ENCODE data around the gene CAPRIN1. TPM values are rescaled to one million over a fixed set of nuclear protein-coding genes. Genes with fewer than 3 reads are reported as not detected.

The CAPRIN1 gene
- polyA plus RNA-seq (2013, experiment 1 of 2), result 221 TPM
- 221 TPM for polyA plus RNA-seq (2013, experiment 2 of 2)

GRCh38 chr11:34051349-34052035 is at the start of gene CAPRIN1:
CAPRIN1 (plus strand) TSS chr11:34051731; CDS start chr11:34052421, 690 bp downstream.
- peak within 1 kb of the TSS; percentile 94 for H4K8ac ChIP-seq (ENCODE audit: low read depth, low read length)
- H3K79me2 ChIP-seq (ENCODE audit: control insufficient read depth, insufficient read depth, low read length), result peaks cover 40% of the 10 kb centered on the region
- H3K56ac ChIP-seq (ENCODE audit: low read length), result peak within 1 kb of the TSS; percentile 99
- no CpG with 5 or more reads among the region's 64 CpGs for WGBS (ENCODE audit: extremely low coverage, insufficient coverage, low lambda C conversion rate)
- no peaks in the 10 kb centered on the region for H3K4me1 ChIP-seq (ENCODE audit: control insufficient read depth, low read depth, low read length)
- H3K23ac ChIP-seq (ENCODE audit: low read length), result peak within 1 kb of the TSS; percentile 53
- H2BK120ac ChIP-seq (ENCODE audit: low read depth, low read length), result peak within 1 kb of the TSS; percentile 89
- H3K27me3 ChIP-seq (ENCODE audit: insufficient read depth, low read length, poor library complexity), result no peaks in the 10 kb centered on the region
- H3K4me3 ChIP-seq (ENCODE audit: low read length), result peak within 1 kb of the TSS; percentile 75
- no peak within 1 kb of the TSS for H2BK15ac ChIP-seq (replicated peaks; ENCODE audit: low read depth)
- H3K4ac ChIP-seq (ENCODE audit: low read depth, low read length), result peak within 1 kb of the TSS; percentile 99
- peak; percentile 97 for DNase-seq
- H3K36me3 ChIP-seq (ENCODE audit: control insufficient read depth, insufficient read depth, low read length), result no peaks in the 10 kb centered on the region
- H3K27ac ChIP-seq (ENCODE audit: low read depth, low read length), result peak within 1 kb of the TSS; percentile 99
- H3K9ac ChIP-seq (ENCODE audit: low read length), result peak within 1 kb of the TSS; percentile 97
- H2AK5ac ChIP-seq (ENCODE audit: low read length), result no peak within 1 kb of the TSS
- H3K4me2 ChIP-seq (ENCODE audit: low read length), result peak within 1 kb of the TSS; percentile 23
- H4K5ac ChIP-seq (ENCODE audit: low read length), result no peak within 1 kb of the TSS
- no peaks in the 10 kb centered on the region for H3K79me1 ChIP-seq (ENCODE audit: low read length)
- peak within 1 kb of the TSS; percentile 75 for H2BK5ac ChIP-seq (ENCODE audit: low read length)
- peak within 1 kb of the TSS; percentile 93 for H3K18ac ChIP-seq (ENCODE audit: low read length)

- Histone ChIP-seq H3K9ac (ENCODE audit: low read length) (no peak overlapping the region), H4K5ac (ENCODE audit: low read length) (no peak overlapping the region), H2BK15ac (replicated peaks; ENCODE audit: low read depth) (no peak overlapping the region), H3K79me2 (ENCODE audit: control insufficient read depth, insufficient read depth, low read length) (no peaks in the 10 kb centered on the region), H3K79me1 (ENCODE audit: low read length) (no peaks in the 10 kb centered on the region), H2AK5ac (ENCODE audit: low read length) (no peak overlapping the region), H3K56ac (ENCODE audit: low read length) (no peak overlapping the region), H3K27ac (ENCODE audit: low read depth, low read length) (no peak overlapping the region), H3K23ac (ENCODE audit: low read length) (no peak overlapping the region), H2BK120ac (ENCODE audit: low read depth, low read length) (no peak overlapping the region), H2BK5ac (ENCODE audit: low read length) (no peak overlapping the region), H3K4me1 (ENCODE audit: control insufficient read depth, low read depth, low read length) (no peaks in the 10 kb centered on the region), H3K18ac (ENCODE audit: low read length) (no peak overlapping the region), H3K36me3 (ENCODE audit: control insufficient read depth, insufficient read depth, low read length) (no peaks in the 10 kb centered on the region), H3K27me3 (ENCODE audit: insufficient read depth, low read length, poor library complexity) (no peaks in the 10 kb centered on the region), H3K4me2 (ENCODE audit: low read length) (no peak overlapping the region), H3K4ac (ENCODE audit: low read depth, low read length) (no peak overlapping the region), H4K8ac (ENCODE audit: low read depth, low read length) (no peak overlapping the region), H3K4me3 (ENCODE audit: low read length) (no peak overlapping the region)
- DNase-seq, result no peak
- no CpG with 5 or more reads among the region's 4 CpGs for WGBS (ENCODE audit: extremely low coverage, insufficient coverage, low lambda C conversion rate)
Observed at GRCh38 chr11:34002420-34002819, 49.1 kb upstream of the CAPRIN1 start.

- WGBS (ENCODE audit: extremely low coverage, insufficient coverage, low lambda C conversion rate), result no CpG with 5 or more reads among the region's 3 CpGs
- no peak for DNase-seq
- Histone ChIP-seq H3K79me2 (ENCODE audit: control insufficient read depth, insufficient read depth, low read length) (no peaks in the 10 kb centered on the region), H3K56ac (ENCODE audit: low read length) (no peak overlapping the region), H4K5ac (ENCODE audit: low read length) (no peak overlapping the region), H3K4me1 (ENCODE audit: control insufficient read depth, low read depth, low read length) (no peaks in the 10 kb centered on the region), H3K4me2 (ENCODE audit: low read length) (no peak overlapping the region), H3K4ac (ENCODE audit: low read depth, low read length) (no peak overlapping the region), H3K18ac (ENCODE audit: low read length) (no peak overlapping the region), H3K4me3 (ENCODE audit: low read length) (no peak overlapping the region), H3K27ac (ENCODE audit: low read depth, low read length) (no peak overlapping the region), H3K79me1 (ENCODE audit: low read length) (no peaks in the 10 kb centered on the region), H2BK15ac (replicated peaks; ENCODE audit: low read depth) (no peak overlapping the region), H2AK5ac (ENCODE audit: low read length) (no peak overlapping the region), H2BK120ac (ENCODE audit: low read depth, low read length) (no peak overlapping the region), H3K27me3 (ENCODE audit: insufficient read depth, low read length, poor library complexity) (no peaks in the 10 kb centered on the region), H3K23ac (ENCODE audit: low read length) (no peak overlapping the region), H3K36me3 (ENCODE audit: control insufficient read depth, insufficient read depth, low read length) (no peaks in the 10 kb centered on the region), H2BK5ac (ENCODE audit: low read length) (no peak overlapping the region), H3K9ac (ENCODE audit: low read length) (no peak overlapping the region), H4K8ac (ENCODE audit: low read depth, low read length) (no peak overlapping the region)
Observed at GRCh38 chr11:34004236-34004635, 47.3 kb upstream of the CAPRIN1 start.

GRCh38 chr11:34006876-34007275 is 44.7 kb upstream of the CAPRIN1 start:
- Histone ChIP-seq H3K9ac (ENCODE audit: low read length) (no peak overlapping the region), H4K8ac (ENCODE audit: low read depth, low read length) (no peak overlapping the region), H3K79me2 (ENCODE audit: control insufficient read depth, insufficient read depth, low read length) (no peaks in the 10 kb centered on the region), H4K5ac (ENCODE audit: low read length) (no peak overlapping the region), H3K4ac (ENCODE audit: low read depth, low read length) (no peak overlapping the region), H2BK120ac (ENCODE audit: low read depth, low read length) (no peak overlapping the region), H3K4me2 (ENCODE audit: low read length) (no peak overlapping the region), H3K4me1 (ENCODE audit: control insufficient read depth, low read depth, low read length) (no peaks in the 10 kb centered on the region), H2BK15ac (replicated peaks; ENCODE audit: low read depth) (no peak overlapping the region), H3K27me3 (ENCODE audit: insufficient read depth, low read length, poor library complexity) (no peaks in the 10 kb centered on the region), H2AK5ac (ENCODE audit: low read length) (no peak overlapping the region), H3K79me1 (ENCODE audit: low read length) (no peaks in the 10 kb centered on the region), H2BK5ac (ENCODE audit: low read length) (no peak overlapping the region), H3K56ac (ENCODE audit: low read length) (no peak overlapping the region), H3K18ac (ENCODE audit: low read length) (no peak overlapping the region), H3K36me3 (ENCODE audit: control insufficient read depth, insufficient read depth, low read length) (no peaks in the 10 kb centered on the region), H3K23ac (ENCODE audit: low read length) (no peak overlapping the region), H3K27ac (ENCODE audit: low read depth, low read length) (no peak overlapping the region), H3K4me3 (ENCODE audit: low read length) (no peak overlapping the region)
- no CpG with 5 or more reads among the region's 2 CpGs for WGBS (ENCODE audit: extremely low coverage, insufficient coverage, low lambda C conversion rate)
- DNase-seq, result no peak

GRCh38 chr11:34012734-34013133 is 38.8 kb upstream of the CAPRIN1 start:
- no peaks in the 10 kb centered on the region for H3K36me3 ChIP-seq (ENCODE audit: control insufficient read depth, insufficient read depth, low read length)

More at GRCh38 chr11:34012734-34013133, 38.8 kb upstream of the CAPRIN1 start:
- no peaks in the 10 kb centered on the region for H3K79me1 ChIP-seq (ENCODE audit: low read length)
- no peak overlapping the region for H3K4me2 ChIP-seq (ENCODE audit: low read length)
- no peak overlapping the region for H3K4me3 ChIP-seq (ENCODE audit: low read length)
- no peak overlapping the region for H2BK15ac ChIP-seq (replicated peaks; ENCODE audit: low read depth)
- H3K9ac ChIP-seq (ENCODE audit: low read length), result no peak overlapping the region
- H3K4me1 ChIP-seq (ENCODE audit: control insufficient read depth, low read depth, low read length), result no peaks in the 10 kb centered on the region
- no CpG with 5 or more reads among the region's 1 CpG for WGBS (ENCODE audit: extremely low coverage, insufficient coverage, low lambda C conversion rate)
- no peak overlapping the region for H2BK120ac ChIP-seq (ENCODE audit: low read depth, low read length)
- no peak overlapping the region for H4K8ac ChIP-seq (ENCODE audit: low read depth, low read length)
- no peak for DNase-seq
- no peak overlapping the region for H3K18ac ChIP-seq (ENCODE audit: low read length)
- no peak overlapping the region for H2BK5ac ChIP-seq (ENCODE audit: low read length)
- no peak overlapping the region for H3K27ac ChIP-seq (ENCODE audit: low read depth, low read length)
- H3K79me2 ChIP-seq (ENCODE audit: control insufficient read depth, insufficient read depth, low read length), result no peaks in the 10 kb centered on the region
- H3K23ac ChIP-seq (ENCODE audit: low read length), result no peak overlapping the region
- no peak overlapping the region for H3K56ac ChIP-seq (ENCODE audit: low read length)
- no peak overlapping the region for H4K5ac ChIP-seq (ENCODE audit: low read length)
- no peaks in the 10 kb centered on the region for H3K27me3 ChIP-seq (ENCODE audit: insufficient read depth, low read length, poor library complexity)
- H3K4ac ChIP-seq (ENCODE audit: low read depth, low read length), result no peak overlapping the region
- H2AK5ac ChIP-seq (ENCODE audit: low read length), result no peak overlapping the region
